ENCODE data around the gene SETD2.

SETD2 gene

GRCh38 chr3:46978985-46979944 lies 184.6 kb downstream of the SETD2 start, which contains the start of gene NBEAL2:
Gene NBEAL2 (plus strand): TSS chr3:46979666. CDS start chr3:46979862, 196 bp downstream.
- no peak for DNase-seq

- DNase-seq, result no peak
Measured at GRCh38 chr3:46978381-46978780, 185.5 kb downstream of the SETD2 start.

- no peak for DNase-seq
Measured at GRCh38 chr3:46977811-46978195, 186.1 kb downstream of the SETD2 start.

GRCh38 chr3:46976326-46977190 lies 187.4 kb downstream of the SETD2 start, which contains the start of gene CCDC12:
Gene CCDC12 (minus strand): TSS chr3:46976745. CDS start chr3:46976732, 13 bp downstream.
- peak; percentile 67 for DNase-seq

GRCh38 chr3:46974421-46975171 lies 189.3 kb downstream of the SETD2 start:
- no peak for DNase-seq

GRCh38 chr3:46972396-46972795 lies 191.5 kb downstream of the SETD2 start:
- DNase-seq, result no peak

- DNase-seq, result no peak
Measured at GRCh38 chr3:46971742-46972141, 192.2 kb downstream of the SETD2 start.

- no peak for DNase-seq
Measured at GRCh38 chr3:46971151-46971550, 192.8 kb downstream of the SETD2 start.

GRCh38 chr3:46970391-46971091 lies 193.4 kb downstream of the SETD2 start:
- no peak for DNase-seq

GRCh38 chr3:46968783-46969428 lies 195.0 kb downstream of the SETD2 start:
- no peak for DNase-seq

GRCh38 chr3:46966811-46967210 lies 197.1 kb downstream of the SETD2 start:
- no peak for DNase-seq

Data from NCI-H1436 treated with DMSO at 0.1 percent for 48 hours (cell line).